ENCODE data around the gene CNOT2. TPM values are rescaled to one million over a fixed set of nuclear protein-coding genes. Genes with fewer than 3 reads are reported as not detected.

CNOT2 gene, protein sequence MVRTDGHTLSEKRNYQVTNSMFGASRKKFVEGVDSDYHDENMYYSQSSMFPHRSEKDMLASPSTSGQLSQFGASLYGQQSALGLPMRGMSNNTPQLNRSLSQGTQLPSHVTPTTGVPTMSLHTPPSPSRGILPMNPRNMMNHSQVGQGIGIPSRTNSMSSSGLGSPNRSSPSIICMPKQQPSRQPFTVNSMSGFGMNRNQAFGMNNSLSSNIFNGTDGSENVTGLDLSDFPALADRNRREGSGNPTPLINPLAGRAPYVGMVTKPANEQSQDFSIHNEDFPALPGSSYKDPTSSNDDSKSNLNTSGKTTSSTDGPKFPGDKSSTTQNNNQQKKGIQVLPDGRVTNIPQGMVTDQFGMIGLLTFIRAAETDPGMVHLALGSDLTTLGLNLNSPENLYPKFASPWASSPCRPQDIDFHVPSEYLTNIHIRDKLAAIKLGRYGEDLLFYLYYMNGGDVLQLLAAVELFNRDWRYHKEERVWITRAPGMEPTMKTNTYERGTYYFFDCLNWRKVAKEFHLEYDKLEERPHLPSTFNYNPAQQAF
- 83.9 and 206 TPM in 2 replicates for total RNA-seq

DNA sequence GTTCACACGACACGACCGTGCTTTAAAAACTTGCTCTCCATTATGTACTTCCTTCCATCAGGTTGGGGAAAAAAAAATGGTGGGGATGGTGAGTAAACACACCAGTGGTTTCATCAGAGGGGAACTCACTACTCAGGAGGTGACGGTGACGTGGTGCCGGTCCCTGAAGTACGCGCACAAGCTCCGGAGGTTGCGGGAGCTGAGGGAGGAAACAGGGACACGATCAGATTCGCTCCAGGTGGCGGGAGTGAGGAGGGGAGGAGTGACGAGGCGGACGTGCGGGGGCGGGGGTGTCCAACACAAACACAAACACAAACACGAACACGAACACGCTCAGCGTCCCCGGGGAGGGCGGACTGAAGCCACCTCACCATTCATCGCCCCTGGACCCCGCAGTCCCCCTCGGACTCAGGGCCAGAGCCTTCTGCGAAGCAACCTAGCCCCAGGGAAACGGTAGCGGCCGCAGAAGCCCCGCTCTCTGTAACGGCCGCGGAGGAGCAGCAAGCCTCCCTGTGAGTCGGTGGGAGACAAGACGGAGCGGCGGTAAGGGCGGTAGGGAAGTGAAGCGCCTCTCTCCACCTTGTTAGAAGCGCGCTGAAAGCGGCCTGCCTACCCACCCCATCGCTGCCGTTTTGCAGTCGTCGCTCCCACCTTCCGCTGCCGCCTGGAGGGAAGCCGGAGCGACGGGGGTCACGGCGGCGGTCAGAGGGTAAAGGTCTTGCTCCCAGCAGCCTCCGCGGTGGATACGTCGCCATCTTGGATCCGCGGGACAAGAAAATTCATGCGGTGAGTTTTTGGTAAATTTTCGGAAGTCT lies at the start of gene CNOT2:
CNOT2 (plus strand) TSS at position 739 of the 815 bp plus-strand sequence. CDS start 34,794 bp downstream, outside the sequence.

DNA sequence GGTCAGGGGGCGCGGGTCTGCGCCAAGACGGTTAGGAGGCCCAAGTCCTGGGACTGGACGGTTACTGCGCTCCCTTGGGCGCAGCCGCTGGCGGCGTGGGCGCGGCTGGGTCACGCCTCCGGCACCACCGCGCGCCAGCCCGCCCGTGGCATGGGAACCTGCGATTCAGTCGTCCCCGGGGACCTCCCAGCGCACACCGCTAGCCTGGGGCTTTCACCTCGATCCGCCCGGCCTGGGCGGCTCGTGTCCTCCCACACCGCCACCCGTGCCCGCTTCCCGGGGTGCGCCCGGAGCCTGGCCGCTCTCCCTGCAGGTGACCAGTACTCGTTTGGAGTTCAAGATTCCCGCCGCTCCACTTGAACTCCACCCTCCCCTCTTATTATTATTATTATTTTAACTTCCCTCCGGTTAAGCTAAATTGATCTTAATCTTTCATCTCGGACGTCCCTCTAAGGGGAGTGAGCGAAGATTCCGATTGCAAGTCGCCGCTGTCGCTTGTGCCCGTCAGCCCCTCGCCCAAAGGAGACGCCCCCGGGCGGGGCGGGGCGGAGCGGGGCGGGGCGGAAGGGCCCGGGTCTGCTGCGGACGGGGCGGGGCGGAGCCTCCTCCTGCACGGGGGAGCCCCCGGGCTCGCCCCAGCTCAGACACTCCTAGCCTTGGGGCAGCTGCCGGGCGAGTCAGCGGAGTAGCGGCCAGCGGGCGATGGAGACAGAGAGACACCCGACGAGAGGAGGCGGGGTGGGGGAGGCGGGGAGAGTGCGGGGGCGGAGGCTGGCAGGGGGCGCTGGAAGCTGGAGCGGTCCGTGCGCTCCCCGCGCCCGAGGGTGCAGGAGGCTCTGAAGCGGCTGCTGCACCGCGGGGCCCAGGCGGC lies 122.7 kb downstream of the CNOT2 start, which contains the start of gene KCNMB4:
KCNMB4 (plus strand) TSS at position 643 of the 871 bp plus-strand sequence. CDS start 445 bp downstream, outside the sequence.

Other genes with a start within 250 kb of the CNOT2 start
- 0.32 and 0.57 TPM in 2 replicates for gene KCNMB4, start 122.9 kb downstream of the CNOT2 start, total RNA-seq